Mucosa of descending colon (tissue), 3 donors: Measurements from ENCODE around the gene POGZ. TPM values are rescaled to one million over a fixed set of nuclear protein-coding genes. Genes with fewer than 3 reads are reported as not detected.

Experiments
- ATAC-seq: fragments of 200-7000 bp; cut with Tn5 transposase; one replicate; pipeline ENCODE4 v1.9.1; 2020; ENCODE audit warnings: mild to moderate bottlenecking, moderate library complexity
- DNase-seq, 3 donors: peaks; one replicate each; pipeline ENCODE4 v3.0.0-alpha.2; 2020
- H3K36me3 ChIP-seq: fragments of 200-600 bp; one replicate; pipeline ENCODE4 v1.8.0; 2021; ENCODE audit warnings: low read depth, mild to moderate bottlenecking
- H3K4me1 ChIP-seq: fragments of 200-600 bp; one replicate; pipeline ENCODE4 v1.8.0; 2021; ENCODE audit warnings: low read depth, mild to moderate bottlenecking
- H3K4me3 ChIP-seq: fragments of 200-600 bp; one replicate; pipeline ENCODE4 v1.8.0; 2021; ENCODE audit warnings: mild to moderate bottlenecking
- H3K9me3 ChIP-seq: fragments of 200-600 bp; one replicate; pipeline ENCODE4 v1.8.0; 2021; ENCODE audit warnings: mild to moderate bottlenecking
- intact Hi-C, 2 donors: fragments of 100-400 bp; cut with DNase I in 1 of 2; cut with micrococcal nuclease in 1 of 2; formaldehyde crosslinking; loops; one replicate each; pipeline versions ENCODE4 v1.11.0 to v1.11.1; 2022; cut with DNase I, micrococcal nuclease
- total RNA-seq, 3 donors: library from RNA; stranded (reverse); fragmentation: NEBNext Ultra II Directional in 2 of 3; extraction: Animal tissue kit (Norgen Biotek cat#: 25700) in 2 of 3; gene quantifications; one replicate each; pipeline versions ENCODE4 v1.2.1 to v1.2.4, GENCODE V29; 2021 to 2023
- TF ChIP-seq, protein P1 (sequence below): fragments of 200-600 bp; IDR thresholded peaks from one replicate; pipeline ENCODE4 v1.8.0; 2022; ENCODE audit warnings: antibody characterized with exemption, mild to moderate bottlenecking
- donor health status: DM: no; HTN: no; CAD: no; lungs with moderate emphysema.
- donor health status: DM: no; HTN: no; CAD: no.
- donor health status: DM: no; HTN: yes; CAD: no.

POGZ gene
- total RNA-seq, 3 donors from 2014 or later: 60.4 to 106 (median 77.7) TPM

DNA sequence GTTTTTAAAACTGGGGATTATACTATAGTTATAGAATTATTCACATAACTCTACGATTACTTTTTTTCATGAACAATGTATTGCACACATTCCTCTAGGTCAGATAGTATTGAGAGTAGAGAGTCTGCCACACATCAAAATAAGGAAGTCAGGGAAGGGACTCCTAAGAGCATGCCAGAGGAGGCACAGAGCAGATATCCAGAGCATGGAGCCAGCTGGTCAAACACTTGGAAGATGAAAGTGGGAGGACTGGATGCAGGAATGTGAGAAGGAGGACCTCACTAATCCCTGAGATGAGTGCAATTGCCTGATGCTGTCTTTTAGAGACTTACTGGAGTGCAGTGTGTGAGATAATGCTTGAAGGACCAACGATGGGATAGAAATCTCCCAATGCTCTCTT is 102.6 kb downstream of the POGZ start:
- no peaks in the 10 kb centered on the region for H3K9me3 ChIP-seq
- ATAC-seq (no peak), DNase-seq (no peak)
- intact Hi-C loops: no loop called here
- no peaks in the 10 kb centered on the region for H3K4me1 ChIP-seq
- TF ChIP-seq, protein P1, sequence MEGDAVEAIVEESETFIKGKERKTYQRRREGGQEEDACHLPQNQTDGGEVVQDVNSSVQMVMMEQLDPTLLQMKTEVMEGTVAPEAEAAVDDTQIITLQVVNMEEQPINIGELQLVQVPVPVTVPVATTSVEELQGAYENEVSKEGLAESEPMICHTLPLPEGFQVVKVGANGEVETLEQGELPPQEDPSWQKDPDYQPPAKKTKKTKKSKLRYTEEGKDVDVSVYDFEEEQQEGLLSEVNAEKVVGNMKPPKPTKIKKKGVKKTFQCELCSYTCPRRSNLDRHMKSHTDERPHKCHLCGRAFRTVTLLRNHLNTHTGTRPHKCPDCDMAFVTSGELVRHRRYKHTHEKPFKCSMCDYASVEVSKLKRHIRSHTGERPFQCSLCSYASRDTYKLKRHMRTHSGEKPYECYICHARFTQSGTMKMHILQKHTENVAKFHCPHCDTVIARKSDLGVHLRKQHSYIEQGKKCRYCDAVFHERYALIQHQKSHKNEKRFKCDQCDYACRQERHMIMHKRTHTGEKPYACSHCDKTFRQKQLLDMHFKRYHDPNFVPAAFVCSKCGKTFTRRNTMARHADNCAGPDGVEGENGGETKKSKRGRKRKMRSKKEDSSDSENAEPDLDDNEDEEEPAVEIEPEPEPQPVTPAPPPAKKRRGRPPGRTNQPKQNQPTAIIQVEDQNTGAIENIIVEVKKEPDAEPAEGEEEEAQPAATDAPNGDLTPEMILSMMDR: no peak
- H3K4me3 ChIP-seq: no peak overlapping the region
- H3K36me3 ChIP-seq: no peaks in the 10 kb centered on the region

Other genes starting within 250 kb of the POGZ start
- 100 to 1,000 TPM in 1 of 3 donors, 10 to 100 TPM in 2; 90.2 to 150 (median 95.1) TPM for gene PSMD4, start 204.8 kb downstream of the POGZ start, total RNA-seq
- gene ZNF687, start 177.2 kb downstream of the POGZ start, total RNA-seq: 10 to 100 TPM; 22.6 to 31.8 (median 29.7) TPM
- 10 to 100 TPM; 57.9 to 77.2 (median 58.9) TPM for gene PI4KB, start 132.1 kb downstream of the POGZ start, total RNA-seq
- 10 to 100 TPM; 20.5 to 45.3 (median 31.8) TPM for gene RFX5, start 112.2 kb downstream of the POGZ start, total RNA-seq
- 1,000 to 10,000 TPM in 2 of 3 donors, 100 to 1,000 TPM in 1; 914 to 2,582 (median 1,654) TPM for gene SELENBP1, start 86.8 kb downstream of the POGZ start, total RNA-seq
- 100 to 1,000 TPM; 154 to 213 (median 193) TPM for gene PSMB4, start 59.9 kb downstream of the POGZ start, total RNA-seq
- 100 to 1,000 TPM; 125 to 247 (median 187) TPM for gene CGN, start 51.9 kb upstream of the POGZ start, total RNA-seq
- 10 to 100 TPM; 20.2 to 38.0 (median 27.5) TPM for gene TUFT1, start 80.8 kb upstream of the POGZ start, total RNA-seq
- 10 to 100 TPM; 25.5 to 59.0 (median 34.8) TPM for gene SNX27, start 152.6 kb upstream of the POGZ start, total RNA-seq